Peyer's patch (tissue), 4 donors: ENCODE results near the gene SLC30A9.

Source experiments
- CTCF ChIP-seq, 6 experiments: fragments of 450-650 bp in 4 of 6; fragments of 200-600 bp in 2 of 6; sonication (generic) in 1 of 6; IDR thresholded peaks; one replicate each; pipeline ENCODE4 v1.5.1; 2017 to 2019; ENCODE audit warnings: antibody characterized with exemption in 6 of 6, mild to moderate bottlenecking in 3 of 6, moderate library complexity in 1 of 6
- POLR2A ChIP-seq, 2 donors: fragments of 450-650 bp; IDR thresholded peaks; one replicate each; pipeline ENCODE4 v1.5.1; 2017; ENCODE audit warnings: antibody characterized with exemption in 2 of 2, mild to moderate bottlenecking in 2 of 2, moderate library complexity in 2 of 2

GRCh38 chr4:42136371-42136770, 146.0 kb downstream of the SLC30A9 start:
- TF ChIP-seq CTCF (IDR thresholded peaks at IDR 0.05) (no peak), POLR2A (IDR thresholded peaks at IDR 0.05) (no peak)
